Activated naive CD4-positive, alpha-beta T cell (primary cell): Measurements from ENCODE around the gene MAPK11.
A peak's percentile ranks its signal among the peaks of the same experiment; 100 is the strongest.
"Not testable (repeated sequence)": the region's sequence is repeated elsewhere in the genome, so short reads cannot be mapped to it uniquely, and the experiment has no call there.

Source experiments
- DNase-seq, 4 experiments: peaks; one replicate each; lab custom pipeline; 2025; lab: John Stamatoyannopoulos, UW

The MAPK11 gene

DNA sequence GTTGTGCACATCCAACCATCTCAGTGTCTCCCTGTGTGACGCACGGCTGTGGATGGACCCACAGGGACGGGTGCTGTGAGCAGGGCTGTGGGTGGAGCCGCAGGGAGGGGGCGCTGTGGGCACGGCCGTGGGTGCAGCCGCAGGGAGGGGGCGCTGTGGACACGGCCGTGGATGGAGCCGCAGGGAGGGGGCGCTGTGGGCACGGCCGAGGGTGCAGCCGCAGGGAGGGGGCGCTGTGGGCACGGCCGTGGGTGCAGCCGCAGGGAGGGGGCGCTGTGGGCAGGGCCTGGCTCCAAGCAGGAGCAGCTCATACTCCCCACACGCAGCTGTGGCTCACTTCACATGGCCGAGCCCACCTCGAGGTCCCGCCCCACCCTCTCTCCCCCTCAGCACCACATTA, 6.0 kb upstream of the MAPK11 start:
- DNase-seq, result peak in 3 of 4 experiments; percentile 14 to 27 (median 14)

DNA sequence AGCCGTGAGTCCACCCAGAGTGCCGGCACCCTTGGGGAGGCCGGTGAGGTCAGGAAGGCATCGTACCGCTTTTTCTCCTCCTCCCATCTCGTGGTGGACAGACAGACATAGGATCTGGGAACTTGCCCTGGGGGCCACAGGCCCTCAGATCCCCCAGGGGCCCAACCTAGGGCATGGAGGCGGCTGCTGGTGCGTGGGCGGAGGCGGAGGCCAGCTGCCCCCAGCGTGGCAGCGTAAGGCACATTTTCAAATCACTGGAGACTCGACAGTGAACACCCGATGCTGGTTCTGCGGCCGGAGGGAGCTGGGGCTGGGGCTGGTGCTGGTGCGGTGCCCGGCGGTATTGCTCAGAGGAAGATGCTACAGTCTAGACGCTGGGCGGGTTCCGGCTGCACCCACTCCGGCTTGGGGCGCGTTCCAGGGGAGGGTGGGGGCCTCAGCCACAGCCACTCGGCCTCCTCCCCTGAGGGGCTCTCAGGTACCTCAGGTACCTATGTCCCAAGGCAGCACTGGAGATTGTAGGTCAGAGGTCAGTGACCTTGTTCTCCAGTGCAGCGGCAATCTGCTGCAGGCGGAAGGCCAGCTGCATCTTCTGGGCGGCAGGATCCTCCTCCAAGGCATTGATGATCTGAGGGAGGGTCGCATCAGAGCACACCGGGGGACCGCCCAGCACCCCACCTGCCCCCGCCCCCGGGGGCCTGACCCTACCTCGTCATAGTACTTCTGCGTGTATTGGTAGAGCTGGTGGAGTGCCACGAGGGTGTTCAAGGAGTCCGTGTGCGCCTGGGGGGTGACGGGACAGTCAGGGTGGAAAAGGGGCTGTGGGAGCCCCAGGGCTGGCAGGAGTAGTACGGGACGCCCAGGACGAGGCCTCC, 5.2 kb upstream of the MAPK11 start:
- no peak for DNase-seq

DNA sequence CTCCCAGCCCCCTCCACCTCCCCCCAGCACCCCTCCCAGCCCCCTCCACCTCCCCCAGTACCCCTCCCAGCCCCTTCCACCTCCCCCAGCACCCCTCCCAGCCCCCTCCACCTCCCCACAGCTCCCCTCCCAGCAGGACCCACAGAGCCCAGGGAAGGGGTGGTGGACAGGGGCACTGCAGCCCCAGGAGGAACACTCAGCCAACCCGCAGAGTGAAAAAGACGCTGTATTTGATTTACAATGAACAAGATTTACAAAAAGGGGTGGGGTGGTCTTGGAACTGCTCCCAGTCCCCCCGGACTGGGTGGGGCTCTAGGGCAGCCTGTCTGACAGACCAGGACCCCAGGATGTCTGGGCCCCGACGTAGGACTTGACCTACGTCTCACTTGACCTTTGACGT, 4.6 kb upstream of the MAPK11 start:
- DNase-seq, result no peak

DNA sequence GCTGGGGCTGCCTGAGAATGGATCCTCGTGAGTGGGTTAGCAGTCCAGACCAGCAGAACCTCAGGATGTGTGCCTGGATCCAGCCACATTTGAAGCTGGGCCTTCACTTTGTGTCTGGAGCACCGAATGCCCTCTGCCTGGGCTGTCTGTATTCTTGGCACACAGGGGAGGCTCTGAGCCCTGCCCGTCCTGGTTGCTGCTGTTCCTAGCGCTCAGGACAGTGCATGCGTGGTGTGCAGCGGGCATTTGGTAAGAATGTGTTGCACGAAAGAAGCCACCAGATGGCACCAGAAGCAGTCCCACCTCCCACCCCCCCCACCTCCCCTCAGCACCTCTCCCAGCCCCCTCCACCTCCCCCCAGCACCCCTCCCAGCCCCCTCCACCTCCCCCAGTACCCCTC, 4.1 kb upstream of the MAPK11 start:
- DNase-seq, result peak in 1 of 4 experiments; percentile 19

DNA sequence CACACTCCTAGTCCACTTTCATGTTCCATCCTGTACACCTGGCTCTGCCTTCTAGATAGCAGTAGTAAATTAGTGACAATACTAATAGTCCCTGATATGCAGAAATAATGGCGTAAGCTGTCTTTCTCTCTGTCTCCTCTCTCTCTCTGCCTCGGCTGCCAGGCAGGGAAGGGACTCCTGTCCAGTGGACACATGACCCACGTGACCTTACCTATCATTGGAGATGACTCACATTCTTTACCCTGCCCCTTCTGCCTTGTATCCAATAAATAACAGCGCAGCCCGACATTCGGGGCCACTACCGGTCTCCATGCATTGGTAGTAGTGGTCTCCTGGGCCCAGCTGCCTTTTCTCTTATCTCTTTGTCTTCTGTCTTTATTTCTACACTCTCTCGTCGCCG, 3.6 kb upstream of the MAPK11 start:
- DNase-seq, result not testable (repeated sequence)

DNA sequence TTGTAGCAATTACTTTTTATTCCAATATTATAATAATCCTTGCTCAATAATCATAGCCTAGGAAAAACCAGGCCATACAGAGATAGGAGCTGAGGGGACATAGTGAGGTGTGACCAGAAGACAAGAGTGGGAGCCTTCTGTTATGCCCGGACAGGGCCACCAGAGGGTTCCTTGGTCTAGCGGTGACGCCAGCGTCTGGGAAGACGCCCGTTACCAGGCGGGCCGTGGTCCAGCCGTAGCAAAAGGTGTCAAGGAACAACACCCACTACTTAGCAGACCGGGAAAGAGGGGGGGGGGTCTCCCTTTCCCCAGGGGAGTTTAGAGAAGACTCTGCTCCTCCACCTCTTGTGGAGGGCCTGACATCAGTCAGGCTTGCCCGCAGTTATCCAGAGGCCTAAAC, 3.2 kb upstream of the MAPK11 start:
- DNase-seq, result not testable (repeated sequence)

DNA sequence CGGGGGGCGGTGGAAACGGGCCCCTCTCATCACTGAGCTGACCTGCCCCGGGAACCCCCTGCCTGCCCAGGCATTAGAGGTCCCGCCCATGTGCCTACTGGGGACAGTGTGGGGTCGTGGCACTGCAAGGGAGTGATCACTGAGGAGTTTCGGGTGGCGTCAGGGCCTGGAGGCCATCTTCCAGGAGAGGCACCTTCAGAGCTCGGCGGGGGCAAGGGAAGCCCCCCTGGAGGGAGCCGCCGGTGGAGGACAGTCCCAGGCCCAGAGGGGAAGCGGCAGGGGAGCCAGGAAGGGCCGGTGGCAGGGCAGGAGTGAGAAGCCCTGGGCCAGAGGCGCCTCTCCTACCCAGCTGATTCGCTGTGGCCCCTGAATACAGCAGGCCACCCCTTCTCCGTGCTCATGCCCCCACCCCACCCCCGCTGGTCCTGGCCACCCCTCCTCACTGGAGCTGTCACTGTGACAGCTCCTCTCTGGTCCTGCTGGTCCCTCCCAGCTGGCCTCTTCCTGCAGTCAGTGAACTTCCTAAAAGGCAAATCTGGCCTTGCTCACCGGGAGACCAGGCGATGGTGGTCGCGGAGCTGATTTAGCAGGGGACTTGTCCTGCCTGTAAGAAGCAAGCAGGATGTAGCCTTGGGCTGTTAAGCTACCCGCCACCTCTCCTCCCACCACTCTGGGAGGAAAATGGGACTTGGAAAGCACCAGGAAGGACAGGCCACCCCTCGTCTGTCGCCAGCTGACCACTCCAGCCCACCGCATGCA, 2.0 kb upstream of the MAPK11 start:
- DNase-seq, result no peak

DNA sequence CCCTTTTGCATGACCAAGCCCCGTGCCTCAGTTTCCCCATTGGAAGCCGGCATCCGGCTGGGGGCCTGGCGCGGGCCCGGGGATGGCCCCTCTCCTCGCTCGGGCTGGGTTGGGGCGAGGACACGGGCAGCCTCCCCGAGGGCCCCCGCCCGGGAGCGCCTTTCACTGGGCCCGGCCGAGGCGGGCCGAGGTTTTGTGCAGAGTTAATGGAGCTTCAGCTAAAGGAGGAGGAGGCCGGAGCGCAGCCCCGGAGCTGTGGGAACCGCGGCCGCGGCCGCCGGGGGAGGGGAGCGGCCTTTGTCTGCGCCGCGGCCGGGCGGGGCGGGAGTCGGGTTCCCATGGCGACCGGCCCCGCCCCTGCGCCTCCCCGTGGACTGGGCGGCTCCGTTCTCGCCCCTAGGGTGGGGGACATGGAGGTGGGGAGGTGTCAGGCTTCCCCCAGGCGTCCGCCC, 1.4 kb upstream of the MAPK11 start:
- DNase-seq, result peak in 1 of 4 experiments; percentile 32

DNA sequence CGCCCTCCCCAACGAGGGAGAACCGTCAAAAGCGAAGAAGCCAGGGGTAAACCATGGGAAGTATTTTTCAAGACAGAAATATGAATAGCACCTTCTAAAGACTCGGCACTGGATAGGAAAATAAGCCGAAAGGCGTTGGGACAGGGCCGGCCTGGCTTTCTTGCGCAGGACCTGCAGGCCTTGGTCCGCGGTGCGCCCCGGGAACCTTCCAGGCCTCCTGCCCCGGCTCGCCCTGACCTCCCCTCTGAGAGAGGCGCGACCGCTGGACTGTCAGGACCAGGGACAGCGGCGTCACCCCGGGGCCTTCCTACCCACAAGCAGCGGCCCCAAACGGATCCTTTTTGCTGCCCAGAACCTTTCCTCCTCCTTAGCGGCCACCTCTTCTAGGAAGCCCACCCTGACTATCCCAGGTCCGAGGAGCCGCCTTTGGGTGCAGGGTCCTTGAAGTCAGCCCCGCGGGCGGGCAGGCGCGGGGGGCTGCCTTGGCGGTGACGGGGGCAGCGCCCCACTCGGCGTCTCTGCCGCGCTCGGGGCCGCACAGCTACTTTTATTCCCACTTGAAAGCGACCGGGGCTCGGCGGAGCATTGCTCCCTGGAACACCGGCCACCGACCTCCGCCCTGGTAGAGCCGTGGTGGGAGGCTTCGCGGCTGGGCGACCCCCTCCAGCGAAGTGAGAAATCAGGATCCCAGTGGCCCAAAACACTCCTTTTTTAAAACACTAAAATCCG, 650 bp upstream of the MAPK11 start:
- DNase-seq, result peak in 3 of 4 experiments; percentile 26 to 59 (median 38)

DNA sequence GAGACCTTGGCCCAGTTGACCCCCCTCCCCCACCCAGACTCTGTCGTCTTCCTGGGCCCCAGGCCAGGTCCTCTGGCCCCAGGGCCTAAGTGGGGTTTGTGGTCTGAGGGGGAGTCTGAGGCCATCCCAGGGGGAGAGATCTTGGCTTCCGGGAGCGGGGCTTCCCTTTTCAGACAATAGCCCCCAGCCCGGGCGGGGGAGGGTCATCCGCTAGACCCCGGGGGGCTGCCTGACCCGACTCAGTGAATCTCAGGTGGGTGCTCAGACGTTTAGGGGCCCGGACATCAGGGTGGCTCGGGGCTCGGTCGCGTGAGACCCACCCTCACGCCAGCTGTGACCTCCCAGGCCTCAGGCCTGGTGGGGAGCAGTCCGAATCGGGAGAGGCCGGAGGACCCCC, 609 bp downstream of the MAPK11 start:
- no peak for DNase-seq

DNA sequence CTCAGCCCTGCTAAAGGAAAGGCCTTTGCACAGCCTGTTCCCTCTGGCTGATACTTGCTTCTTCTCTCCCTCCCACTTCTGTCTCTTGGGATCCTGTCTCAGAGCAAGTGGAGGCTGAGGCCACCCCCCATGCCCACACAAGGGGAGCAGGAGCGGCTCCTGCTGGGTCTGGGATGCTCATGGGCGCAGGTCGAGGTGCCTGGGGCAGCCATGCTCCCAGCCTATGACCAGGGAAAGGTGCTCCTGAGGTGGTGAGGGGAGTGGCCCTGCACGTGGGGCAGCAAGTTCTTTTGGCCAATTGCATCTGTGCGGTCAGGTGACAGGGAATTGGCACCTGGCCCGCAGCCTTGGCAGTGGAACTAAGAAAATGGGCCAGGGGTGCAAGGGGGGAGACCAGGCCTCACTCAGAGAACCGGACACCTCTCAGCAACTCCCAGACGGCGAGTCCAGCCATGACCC, 1.5 kb downstream of the MAPK11 start:
- no peak for DNase-seq

DNA sequence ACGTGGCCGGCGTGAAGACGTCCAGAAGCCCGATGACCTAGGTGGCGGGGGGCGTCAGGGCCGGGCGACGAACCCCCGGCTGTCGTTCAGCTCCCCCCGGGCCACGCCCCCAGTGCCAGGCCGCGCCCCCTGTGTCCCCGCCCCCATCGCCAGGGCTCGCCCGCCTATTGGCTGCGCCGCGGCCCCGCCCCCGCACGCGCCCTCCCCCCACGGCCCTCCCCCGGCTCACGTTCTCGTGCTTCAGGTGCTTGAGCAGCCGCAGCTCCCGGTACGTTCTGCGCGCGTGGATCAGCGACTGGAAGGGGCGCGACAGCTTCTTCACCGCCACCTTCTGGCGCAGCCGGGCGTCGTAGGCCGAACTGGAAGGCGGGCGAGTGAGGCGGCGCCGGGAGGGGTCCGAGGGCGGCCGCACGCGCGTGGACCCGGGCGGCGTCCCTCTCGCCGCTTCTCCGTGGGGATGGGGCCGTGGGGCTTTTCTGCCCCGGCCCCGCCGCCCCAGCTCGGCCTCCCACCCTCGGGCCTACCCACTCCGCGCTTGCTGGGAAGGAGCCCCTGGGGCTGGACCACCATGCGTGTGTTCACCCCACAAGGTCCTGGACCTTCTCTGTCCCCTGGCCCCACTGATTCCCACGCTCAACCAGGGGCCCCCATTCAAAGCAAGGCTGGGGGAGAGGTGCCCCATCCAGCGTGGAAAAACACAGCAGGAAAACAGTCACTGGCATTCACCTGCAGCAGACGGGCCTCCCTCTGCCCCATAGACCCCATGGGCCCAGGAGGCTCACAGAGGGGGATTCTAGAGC, 2.4 kb downstream of the MAPK11 start:
- peak in 3 of 4 experiments; percentile 22 to 53 (median 30) for DNase-seq

DNA sequence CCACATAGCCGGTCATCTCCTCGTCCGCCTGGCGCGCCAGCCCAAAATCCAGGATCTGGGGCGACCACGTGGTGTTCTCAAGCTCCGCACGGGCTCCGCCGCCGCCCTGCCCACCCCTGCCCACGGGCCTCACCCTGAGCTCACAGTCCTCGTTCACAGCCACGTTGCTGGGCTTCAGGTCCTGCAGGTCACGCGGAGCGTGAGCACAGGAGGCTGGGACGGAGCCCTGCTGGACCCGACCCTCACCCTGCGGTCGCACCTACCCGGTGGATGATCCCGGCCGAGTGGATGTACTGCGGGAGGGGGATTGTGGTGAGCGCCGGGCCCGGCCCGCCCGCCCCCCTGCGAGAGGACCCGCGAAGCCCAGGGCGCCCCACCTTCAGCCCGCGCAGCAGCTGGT, 3.2 kb downstream of the MAPK11 start:
- DNase-seq, result no peak

DNA sequence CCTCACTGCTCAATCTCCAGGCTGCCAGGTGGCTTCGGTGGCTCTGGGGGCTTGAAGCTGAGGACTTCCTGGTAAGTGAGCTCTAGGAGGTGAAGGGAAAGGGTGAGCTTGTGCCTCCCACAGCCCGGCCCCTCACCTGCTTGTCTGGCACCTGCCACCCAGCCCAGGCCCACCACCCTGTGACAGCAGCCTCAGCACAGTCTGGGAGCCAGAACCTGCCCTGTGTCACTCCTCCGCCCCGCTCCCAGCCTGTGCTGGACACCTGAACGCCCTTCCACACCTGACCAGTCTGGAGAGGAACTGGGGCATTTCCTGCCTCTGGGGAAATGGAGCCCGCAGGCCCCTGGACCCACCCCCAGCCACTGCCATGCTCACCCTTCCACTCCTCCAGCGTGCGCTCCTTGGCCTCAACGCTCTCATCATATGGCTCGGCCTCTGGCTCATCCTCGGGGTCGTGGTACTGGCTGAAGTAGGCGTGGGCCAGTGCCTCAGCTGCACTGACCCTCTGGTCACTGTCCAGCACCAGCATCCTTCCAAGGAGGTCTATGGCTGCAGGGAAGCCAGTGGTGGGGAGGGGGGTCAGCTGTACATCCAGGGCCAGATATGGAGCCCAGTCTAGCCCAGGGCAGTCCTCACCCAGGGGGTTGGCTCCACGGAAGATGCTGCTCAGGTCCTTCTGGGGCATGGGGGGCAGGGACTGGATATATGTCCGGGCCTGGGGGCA, 5.1 kb downstream of the MAPK11 start:
- no peak for DNase-seq

DNA sequence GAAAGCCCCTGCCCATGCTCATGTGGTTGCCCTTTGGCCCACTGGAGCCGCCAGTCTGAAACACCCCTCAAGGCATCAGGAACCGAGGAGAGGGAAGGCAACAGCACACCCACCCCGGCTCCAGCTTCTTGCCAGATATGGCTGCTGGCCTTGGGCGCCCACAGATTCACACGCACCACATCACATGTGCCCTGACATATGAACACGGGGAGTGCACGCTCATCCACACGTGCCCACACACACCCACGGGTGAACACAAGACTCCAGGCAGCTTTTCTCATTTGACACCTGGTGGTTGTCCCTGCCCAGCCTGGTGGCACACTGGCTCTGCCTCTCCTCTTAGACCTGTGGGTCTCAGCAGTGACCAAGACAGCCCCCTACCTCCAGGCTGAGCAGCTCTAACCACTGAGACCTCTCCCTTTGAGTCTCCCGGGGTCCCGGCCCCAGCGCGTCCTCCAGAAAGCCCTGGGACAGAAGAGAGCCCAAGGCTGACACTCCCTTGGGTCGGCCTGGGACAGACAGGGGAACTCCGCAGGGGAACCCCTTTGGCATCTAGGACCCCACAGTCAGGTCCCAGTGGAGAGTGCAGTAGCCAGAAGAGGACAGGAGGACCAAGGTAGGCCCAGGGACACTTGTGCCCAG, 6.0 kb downstream of the MAPK11 start:
- DNase-seq, result no peak

DNA sequence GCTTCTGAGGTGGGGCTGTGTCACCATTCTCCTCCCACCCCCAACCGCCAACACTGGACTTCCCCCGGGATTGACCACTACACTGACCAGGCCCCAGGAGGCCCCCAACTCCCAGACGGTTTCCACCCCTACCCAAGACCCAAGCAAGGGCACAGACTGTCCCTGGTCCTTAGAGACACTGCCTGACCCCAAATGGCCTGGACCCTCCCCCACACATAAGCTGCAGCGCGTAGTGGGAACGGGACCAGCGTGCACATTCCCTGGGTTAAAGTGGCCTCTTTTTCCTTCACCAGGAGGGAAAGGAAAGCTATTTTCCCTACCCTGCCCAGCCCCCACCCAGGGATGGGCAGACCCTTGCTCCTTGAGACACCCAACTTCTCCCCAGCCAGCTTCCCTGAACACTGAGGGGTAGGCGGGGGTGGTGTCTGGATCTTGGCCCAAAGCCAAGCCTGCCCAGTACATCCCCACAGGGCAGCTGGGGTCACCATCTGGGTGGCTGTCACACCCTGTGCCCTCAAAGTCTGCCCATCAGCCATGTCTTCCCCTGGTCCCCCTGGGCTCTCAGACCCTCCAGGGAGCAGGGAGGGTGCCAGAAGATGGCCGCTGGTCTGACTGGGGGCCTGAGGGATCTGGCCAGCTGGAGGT, 7.1 kb downstream of the MAPK11 start:
- no peak for DNase-seq

DNA sequence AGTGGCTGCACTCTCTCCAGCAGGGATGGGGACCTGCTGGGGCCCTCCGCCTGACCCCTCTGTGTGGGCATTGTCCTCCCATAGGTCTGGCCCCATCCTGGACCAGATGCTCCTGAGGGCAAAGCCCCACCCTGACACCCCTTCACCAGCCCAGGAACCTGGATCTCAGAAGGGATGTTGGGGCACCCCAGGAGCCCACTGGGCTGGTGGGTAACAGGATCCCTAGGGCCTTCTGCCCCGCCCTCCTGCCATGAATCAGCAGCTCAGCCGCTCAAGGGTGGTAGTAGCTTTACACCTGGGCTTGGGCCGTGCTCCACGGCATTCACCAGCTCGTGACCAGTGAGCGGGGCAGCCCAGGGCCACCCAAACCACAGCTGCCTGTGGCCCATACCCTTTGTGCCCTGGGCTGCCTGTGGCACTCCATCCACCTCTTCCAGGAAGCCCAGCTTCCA, 7.7 kb downstream of the MAPK11 start:
- no peak for DNase-seq

DNA sequence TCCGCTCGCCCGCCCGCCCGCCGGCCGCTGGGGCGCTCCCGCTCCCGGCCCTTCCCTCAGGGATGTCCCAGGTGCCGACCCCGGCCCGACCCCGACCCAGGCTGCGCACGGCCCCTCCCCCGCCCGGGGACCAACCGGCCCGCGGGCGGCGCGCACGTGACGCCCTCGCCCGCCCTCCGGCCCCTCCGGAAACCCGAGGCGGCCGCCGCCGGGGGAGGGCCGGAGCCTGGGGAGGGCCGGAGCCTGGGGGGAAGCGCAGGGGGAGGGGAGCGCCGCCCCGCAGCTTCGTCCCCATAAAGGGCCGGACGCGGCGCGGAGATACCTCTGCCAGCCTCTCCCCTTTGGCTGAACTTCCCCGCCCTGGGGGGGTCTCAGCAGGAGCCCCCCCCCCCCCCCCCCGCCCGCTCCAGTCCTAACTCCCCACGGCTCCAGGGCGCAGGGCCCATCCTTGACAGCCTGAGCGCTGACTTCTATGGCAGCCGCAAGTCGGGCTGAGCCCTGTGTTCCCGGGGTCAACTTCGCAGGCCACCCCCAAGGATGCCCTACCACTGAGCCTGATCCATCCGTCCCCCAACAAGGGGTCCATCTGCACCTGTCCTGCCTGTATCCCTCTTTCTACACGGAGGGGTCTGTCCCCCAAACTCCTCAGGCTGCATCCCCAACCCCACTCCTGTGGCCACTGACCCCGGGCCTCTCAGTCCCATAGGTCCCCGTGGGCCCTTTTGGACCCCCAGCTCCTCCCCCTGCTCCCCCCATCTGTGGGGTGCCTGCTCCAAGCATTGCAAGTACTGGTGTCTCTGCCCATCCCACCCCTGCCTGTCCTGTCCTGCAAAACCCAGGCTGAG, 8.3 kb downstream of the MAPK11 start, which contains the start of gene MAPK12:
Gene MAPK12 (minus strand): TSS at position 69 of the 845 bp plus-strand sequence. CDS start 174 bp downstream, outside the sequence.
- DNase-seq, result no peak
